B cell (primary cell): Measurements from ENCODE around the gene CLSTN2.

Experiments
- EZH2 ChIP-seq: IDR thresholded peaks from 2 replicates; pipeline ENCODE4 v1.6.1; 2012; ENCODE audit warnings: borderline replicate concordance, low read depth, mild to moderate bottlenecking, moderate library complexity, low read length; ENCODE audit not compliant: insufficient read depth, poor library complexity, severe bottlenecking
- TF ChIP-seq, protein P1 (sequence below): fragments of 200-600 bp; IDR thresholded peaks from one replicate; pipeline ENCODE4 v1.8.0; 2022; ENCODE audit warnings: antibody characterized with exemption, mild to moderate bottlenecking

GRCh38 chr3:139994891-139995290 lies 59.9 kb downstream of the CLSTN2 start:
- TF ChIP-seq, protein P1, sequence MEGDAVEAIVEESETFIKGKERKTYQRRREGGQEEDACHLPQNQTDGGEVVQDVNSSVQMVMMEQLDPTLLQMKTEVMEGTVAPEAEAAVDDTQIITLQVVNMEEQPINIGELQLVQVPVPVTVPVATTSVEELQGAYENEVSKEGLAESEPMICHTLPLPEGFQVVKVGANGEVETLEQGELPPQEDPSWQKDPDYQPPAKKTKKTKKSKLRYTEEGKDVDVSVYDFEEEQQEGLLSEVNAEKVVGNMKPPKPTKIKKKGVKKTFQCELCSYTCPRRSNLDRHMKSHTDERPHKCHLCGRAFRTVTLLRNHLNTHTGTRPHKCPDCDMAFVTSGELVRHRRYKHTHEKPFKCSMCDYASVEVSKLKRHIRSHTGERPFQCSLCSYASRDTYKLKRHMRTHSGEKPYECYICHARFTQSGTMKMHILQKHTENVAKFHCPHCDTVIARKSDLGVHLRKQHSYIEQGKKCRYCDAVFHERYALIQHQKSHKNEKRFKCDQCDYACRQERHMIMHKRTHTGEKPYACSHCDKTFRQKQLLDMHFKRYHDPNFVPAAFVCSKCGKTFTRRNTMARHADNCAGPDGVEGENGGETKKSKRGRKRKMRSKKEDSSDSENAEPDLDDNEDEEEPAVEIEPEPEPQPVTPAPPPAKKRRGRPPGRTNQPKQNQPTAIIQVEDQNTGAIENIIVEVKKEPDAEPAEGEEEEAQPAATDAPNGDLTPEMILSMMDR: no peak
- no peak for TF ChIP-seq EZH2
